Lower leg skin (tissue), 4 donors: Measurements from ENCODE around the gene SLC1A4. TPM values are rescaled to one million over a fixed set of nuclear protein-coding genes. Genes with fewer than 3 reads are reported as not detected.

ENCODE experiments used
- DNase-seq, 2 donors: peaks; one replicate each; pipeline ENCODE4 v3.0.0-alpha.2; 2019; ENCODE audit warnings: low spot score in 2 of 2
- H3K4me3 ChIP-seq: fragments of 200-600 bp; sonication (generic); 2 replicates; pipeline ENCODE4 v1.5.1; 2017; ENCODE audit warnings: mild to moderate bottlenecking, low read depth; ENCODE audit not compliant: poor library complexity, severe bottlenecking
- CTCF ChIP-seq, 3 donors: fragments of 450-650 bp; IDR thresholded peaks; one replicate each; pipeline ENCODE4 v1.5.1; 2016; ENCODE audit warnings: antibody characterized with exemption in 3 of 3, mild to moderate bottlenecking in 3 of 3, moderate library complexity in 2 of 3
- POLR2A ChIP-seq, 2 donors: fragments of 450-650 bp; IDR thresholded peaks; one replicate each; pipeline ENCODE4 v1.6.1; 2016 to 2017; ENCODE audit warnings: antibody characterized with exemption in 2 of 2, mild to moderate bottlenecking in 1 of 2, moderate library complexity in 1 of 2
- WGBS, 2 donors: methylation state at CpG; one replicate each; pipeline ENCODE4 v1.1.5; 2018; 5-methylcytosine and 5-hydroxymethylcytosine counted together
- intact Hi-C: fragments of 100-400 bp; cut with DNase I; formaldehyde crosslinking; loops from one replicate; pipeline ENCODE4 v1.15.0; 2023; ENCODE audit warnings: low total_unique reads
- total RNA-seq, 4 donors: library from RNA; depleted of rRNA; stranded (reverse); fragments of >200 nt; gene quantifications; one replicate each; pipeline ENCODE4 v1.1.0, GENCODE V29; 2016

SLC1A4 gene
- total RNA-seq, 4 donors from 2014 or later, result 8.3 to 31.1 (median 18.0) TPM

GRCh38 chr2:65067806-65068553, 78.8 kb downstream of the SLC1A4 start:
- peak in 1 of 2 donors; percentile 68 for DNase-seq
- WGBS, 2 donors, result 68 to 72% methylated on average over 14 of the region's 14 CpGs
- intact Hi-C loops, result no loop called here
- TF ChIP-seq CTCF (IDR thresholded peaks at IDR 0.05) (no peak), POLR2A (IDR thresholded peaks at IDR 0.05) (no peak)
- no peak overlapping the region for H3K4me3 ChIP-seq

- H3K4me3 ChIP-seq, result no peak overlapping the region
- WGBS, 2 donors, result 73 to 95% methylated on average over 6 of the region's 6 CpGs
- TF ChIP-seq POLR2A (IDR thresholded peaks at IDR 0.05) (no peak), CTCF (IDR thresholded peaks at IDR 0.05) (no peak)
- peak in 1 of 2 donors; percentile 72 for DNase-seq
- intact Hi-C loops, result no loop called here
These were observed 80.2 kb downstream of the SLC1A4 start for GRCh38 chr2:65069439-65069824.

- no peak for TF ChIP-seq POLR2A (IDR thresholded peaks at IDR 0.05)
- DNase-seq, result peak in 1 of 2 donors; percentile 84
- WGBS, 2 donors, result 54 to 59% methylated on average over 8 of the region's 8 CpGs
- no peak overlapping the region for H3K4me3 ChIP-seq
- intact Hi-C loops, result no loop called here
These were observed 81.1 kb downstream of the SLC1A4 start for GRCh38 chr2:65070172-65070830.

GRCh38 chr2:65070856-65071255, 81.7 kb downstream of the SLC1A4 start:
- H3K4me3 ChIP-seq, result no peak overlapping the region
- TF ChIP-seq POLR2A (IDR thresholded peaks at IDR 0.05) (no peak), CTCF (IDR thresholded peaks at IDR 0.05) (no peak)
- WGBS, 2 donors, result 82 to 86% methylated on average over 6 of the region's 6 CpGs
- intact Hi-C loops, result no loop called here
- peak in 1 of 2 donors; percentile 65 for DNase-seq

- DNase-seq, result peak in 1 of 2 donors; percentile 85
- 72% methylated on average over 12 to 14 of the region's 14 CpGs for whole genome bisulfite sequencing, 2 donors
- no peak overlapping the region for H3K4me3 ChIP-seq
- TF ChIP-seq CTCF (IDR thresholded peaks at IDR 0.05), result no peak
- no peak for TF ChIP-seq POLR2A (IDR thresholded peaks at IDR 0.05)
- intact Hi-C loops, result no loop called here
These were observed 82.4 kb downstream of the SLC1A4 start for GRCh38 chr2:65071499-65072180.
